Measurements from ENCODE around the gene ANGPTL7.

The ANGPTL7 gene, protein sequence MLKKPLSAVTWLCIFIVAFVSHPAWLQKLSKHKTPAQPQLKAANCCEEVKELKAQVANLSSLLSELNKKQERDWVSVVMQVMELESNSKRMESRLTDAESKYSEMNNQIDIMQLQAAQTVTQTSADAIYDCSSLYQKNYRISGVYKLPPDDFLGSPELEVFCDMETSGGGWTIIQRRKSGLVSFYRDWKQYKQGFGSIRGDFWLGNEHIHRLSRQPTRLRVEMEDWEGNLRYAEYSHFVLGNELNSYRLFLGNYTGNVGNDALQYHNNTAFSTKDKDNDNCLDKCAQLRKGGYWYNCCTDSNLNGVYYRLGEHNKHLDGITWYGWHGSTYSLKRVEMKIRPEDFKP

DNA sequence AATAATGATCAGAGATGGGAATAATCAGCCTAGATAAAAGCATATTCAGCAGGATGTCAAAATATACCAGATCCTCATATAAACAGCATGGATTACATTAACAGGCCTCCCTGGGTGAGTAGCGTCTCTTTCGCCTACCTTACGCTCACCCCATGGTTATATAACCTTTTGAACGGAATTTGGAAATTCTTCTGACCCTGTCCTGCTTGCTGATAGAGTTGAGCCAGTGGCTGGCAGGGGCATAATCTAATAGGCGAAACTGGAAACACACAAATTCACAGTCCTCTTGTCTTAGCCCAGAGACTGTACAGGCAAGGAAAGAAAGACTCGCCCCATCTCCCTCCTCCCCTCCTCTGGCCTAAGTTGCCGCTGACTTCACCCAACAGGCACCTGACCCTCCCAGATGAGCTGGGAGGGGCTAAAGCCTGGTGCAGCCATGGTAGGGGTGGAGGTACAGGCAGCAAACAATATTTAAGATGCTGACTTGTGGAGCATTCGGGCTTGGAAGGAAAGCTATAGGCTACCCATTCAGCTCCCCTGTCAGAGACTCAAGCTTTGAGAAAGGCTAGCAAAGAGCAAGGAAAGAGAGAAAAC is at the start of gene ANGPTL7:
ANGPTL7 (plus strand) TSS at position 498 of the 594 bp plus-strand sequence. CDS start 225 bp downstream, outside the sequence.
- H3K4me3 ChIP-seq (ENCODE audit: low read length), result no peak within 1 kb of the TSS
- no peak for DNase-seq
- TF ChIP-seq EZH2 (optimal IDR thresholded peaks at IDR 0.05; ENCODE audit: low read depth, low read length), result no peak

DNA sequence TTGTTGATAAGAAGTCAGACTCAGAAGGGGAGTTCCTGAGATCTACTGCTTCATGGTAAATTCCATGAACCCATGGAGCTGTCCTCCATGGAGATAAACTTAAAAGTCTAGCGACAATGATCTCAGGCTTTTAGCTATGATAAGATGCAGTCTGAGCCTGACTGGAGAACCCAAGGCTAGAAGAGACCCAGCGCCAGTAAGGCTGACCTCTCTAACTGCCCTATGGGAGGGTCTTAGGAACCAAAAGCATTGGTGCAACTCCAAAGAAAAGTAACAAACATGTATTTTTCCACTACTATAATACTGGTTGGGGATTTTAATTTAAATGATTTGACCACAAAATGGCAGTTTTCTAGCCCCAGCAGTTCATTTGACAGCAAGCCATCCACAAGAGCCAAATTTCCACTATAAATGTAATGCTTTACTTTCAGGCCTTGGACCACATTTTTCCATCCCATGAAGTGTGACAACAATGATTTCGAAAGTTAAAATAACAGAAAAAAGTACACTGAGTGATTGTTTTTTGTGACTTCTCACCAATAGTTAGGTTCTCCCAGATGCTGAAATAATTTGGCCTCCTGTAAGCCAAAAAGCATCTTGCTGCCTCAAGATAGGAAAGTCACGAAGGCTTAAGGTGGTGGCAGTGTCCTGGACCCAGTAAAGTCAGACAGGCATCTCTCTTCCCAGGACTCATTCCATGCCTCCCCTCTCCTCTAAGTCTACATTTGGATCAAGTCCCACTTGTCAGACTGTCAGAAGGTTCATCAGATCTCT is 46.4 kb upstream of the ANGPTL7 start:
- Histone ChIP-seq H3K27ac (ENCODE audit: low read length) (no peak overlapping the region), H3K36me3 (replicated peaks; ENCODE audit: insufficient read depth, low read length) (peaks cover 8% of the 10 kb centered on the region; the same call in 1 of the 2 replicates), H3K4me3 (ENCODE audit: low read length) (no peak overlapping the region), H3K9me2 (replicated peaks; ENCODE audit: insufficient read depth, low read length) (no peaks in the 10 kb centered on the region), H3K79me2 (ENCODE audit: low read length) (no peaks in the 10 kb centered on the region), H2AFZ (ENCODE audit: low read length) (no peak overlapping the region), H3K4me1 (ENCODE audit: low read length) (no peaks in the 10 kb centered on the region), H3K27me3 (replicated peaks; ENCODE audit: insufficient read depth, low read length) (no peaks in the 10 kb centered on the region), H4K20me1 (ENCODE audit: insufficient read depth, low read length) (no peaks in the 10 kb centered on the region), H3K9me3 (replicated peaks; ENCODE audit: insufficient read depth, low read length) (no peaks in the 10 kb centered on the region), H3K9ac (ENCODE audit: low read length) (no peak overlapping the region), H3F3A (ENCODE audit: insufficient read depth, low read length) (no peaks in the 10 kb centered on the region), H3K4me2 (ENCODE audit: low read depth, low read length) (no peak overlapping the region)
- no peak for TF ChIP-seq EZH2 (optimal IDR thresholded peaks at IDR 0.05; ENCODE audit: low read depth, low read length)
- no peak for TF ChIP-seq EZH2phosphoT487 (IDR thresholded peaks at IDR 0.05; ENCODE audit: low read length)
- TF ChIP-seq, protein P1, sequence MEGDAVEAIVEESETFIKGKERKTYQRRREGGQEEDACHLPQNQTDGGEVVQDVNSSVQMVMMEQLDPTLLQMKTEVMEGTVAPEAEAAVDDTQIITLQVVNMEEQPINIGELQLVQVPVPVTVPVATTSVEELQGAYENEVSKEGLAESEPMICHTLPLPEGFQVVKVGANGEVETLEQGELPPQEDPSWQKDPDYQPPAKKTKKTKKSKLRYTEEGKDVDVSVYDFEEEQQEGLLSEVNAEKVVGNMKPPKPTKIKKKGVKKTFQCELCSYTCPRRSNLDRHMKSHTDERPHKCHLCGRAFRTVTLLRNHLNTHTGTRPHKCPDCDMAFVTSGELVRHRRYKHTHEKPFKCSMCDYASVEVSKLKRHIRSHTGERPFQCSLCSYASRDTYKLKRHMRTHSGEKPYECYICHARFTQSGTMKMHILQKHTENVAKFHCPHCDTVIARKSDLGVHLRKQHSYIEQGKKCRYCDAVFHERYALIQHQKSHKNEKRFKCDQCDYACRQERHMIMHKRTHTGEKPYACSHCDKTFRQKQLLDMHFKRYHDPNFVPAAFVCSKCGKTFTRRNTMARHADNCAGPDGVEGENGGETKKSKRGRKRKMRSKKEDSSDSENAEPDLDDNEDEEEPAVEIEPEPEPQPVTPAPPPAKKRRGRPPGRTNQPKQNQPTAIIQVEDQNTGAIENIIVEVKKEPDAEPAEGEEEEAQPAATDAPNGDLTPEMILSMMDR (IDR thresholded peaks at IDR 0.05; ENCODE audit: low read length), result no peak
- DNase-seq, result no peak

More for the DNA sequence above, at the start of gene ANGPTL7:
- no peaks in the 10 kb centered on the region for H3K27me3 ChIP-seq (replicated peaks; ENCODE audit: insufficient read depth, low read length)
- no peaks in the 10 kb centered on the region for H3K4me1 ChIP-seq (ENCODE audit: low read length)
- H3K9me3 ChIP-seq (replicated peaks; ENCODE audit: insufficient read depth, low read length), result no peaks in the 10 kb centered on the region
- no peaks in the 10 kb centered on the region; the same call in 1 of the 2 replicates for H3K36me3 ChIP-seq (replicated peaks; ENCODE audit: insufficient read depth, low read length)
- no peak within 1 kb of the TSS for H3K4me2 ChIP-seq (ENCODE audit: low read depth, low read length)
- no peak within 1 kb of the TSS for H2AFZ ChIP-seq (ENCODE audit: low read length)
- no peak within 1 kb of the TSS for H3K27ac ChIP-seq (ENCODE audit: low read length)
- no peaks in the 10 kb centered on the region for H4K20me1 ChIP-seq (ENCODE audit: insufficient read depth, low read length)
- H3K9ac ChIP-seq (ENCODE audit: low read length), result no peak within 1 kb of the TSS
- no peaks in the 10 kb centered on the region; the same call in 1 of the 2 replicates for H3F3A ChIP-seq (ENCODE audit: insufficient read depth, low read length)
- no peaks in the 10 kb centered on the region for H3K9me2 ChIP-seq (replicated peaks; ENCODE audit: insufficient read depth, low read length)
- H3K79me2 ChIP-seq (ENCODE audit: low read length), result no peaks in the 10 kb centered on the region

DNA sequence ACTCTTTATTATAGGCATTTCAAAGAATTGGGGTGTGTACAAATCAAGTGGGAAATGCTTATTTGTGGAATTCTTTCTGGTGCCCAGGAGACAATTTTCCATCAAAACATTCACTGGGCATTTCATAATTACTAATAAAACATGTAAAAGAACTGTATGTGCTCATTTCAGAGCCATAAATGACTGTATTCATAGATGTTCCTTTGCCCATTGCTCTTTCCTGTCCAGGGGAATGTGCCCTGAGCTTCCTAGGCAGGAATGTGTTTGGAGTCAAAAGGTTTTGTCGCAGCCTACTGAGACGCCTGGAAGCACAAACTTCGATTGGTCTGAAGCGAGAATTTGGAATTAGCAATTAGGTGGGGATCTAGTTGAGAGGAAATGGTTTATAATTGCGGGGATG is 45.8 kb upstream of the ANGPTL7 start:
- H4K20me1 ChIP-seq (ENCODE audit: insufficient read depth, low read length), result no peaks in the 10 kb centered on the region
- H3K27me3 ChIP-seq (replicated peaks; ENCODE audit: insufficient read depth, low read length), result no peaks in the 10 kb centered on the region
- no peak overlapping the region for H3K4me2 ChIP-seq (ENCODE audit: low read depth, low read length)
- no peak for DNase-seq
- no peak overlapping the region for H3K27ac ChIP-seq (ENCODE audit: low read length)
- no peak overlapping the region for H3K4me3 ChIP-seq (ENCODE audit: low read length)
- no peaks in the 10 kb centered on the region for H3F3A ChIP-seq (ENCODE audit: insufficient read depth, low read length)
- peaks cover 8% of the 10 kb centered on the region; the same call in 1 of the 2 replicates for H3K36me3 ChIP-seq (replicated peaks; ENCODE audit: insufficient read depth, low read length)
- TF ChIP-seq EZH2phosphoT487 (IDR thresholded peaks at IDR 0.05; ENCODE audit: low read length) (no peak), EZH2 (optimal IDR thresholded peaks at IDR 0.05; ENCODE audit: low read depth, low read length) (no peak)
- TF ChIP-seq, protein P1 (IDR thresholded peaks at IDR 0.05; ENCODE audit: low read length), result no peak
- H3K79me2 ChIP-seq (ENCODE audit: low read length), result no peaks in the 10 kb centered on the region
- no peaks in the 10 kb centered on the region for H3K4me1 ChIP-seq (ENCODE audit: low read length)
- H3K9me3 ChIP-seq (replicated peaks; ENCODE audit: insufficient read depth, low read length), result no peaks in the 10 kb centered on the region
- H2AFZ ChIP-seq (ENCODE audit: low read length), result no peak overlapping the region
- H3K9ac ChIP-seq (ENCODE audit: low read length), result no peak overlapping the region
- H3K9me2 ChIP-seq (replicated peaks; ENCODE audit: insufficient read depth, low read length), result no peaks in the 10 kb centered on the region
